Measurements from ENCODE around the gene TRPM2. TPM values are rescaled to one million over a fixed set of nuclear protein-coding genes. Genes with fewer than 3 reads are reported as not detected.

Gene TRPM2
- total and polyA plus RNA-seq, 2 of the 13 experiments (the other 11 are each of a cell fraction or from before 2014, with no cell fraction given), result 0.07 to 0.20 TPM

DNA sequence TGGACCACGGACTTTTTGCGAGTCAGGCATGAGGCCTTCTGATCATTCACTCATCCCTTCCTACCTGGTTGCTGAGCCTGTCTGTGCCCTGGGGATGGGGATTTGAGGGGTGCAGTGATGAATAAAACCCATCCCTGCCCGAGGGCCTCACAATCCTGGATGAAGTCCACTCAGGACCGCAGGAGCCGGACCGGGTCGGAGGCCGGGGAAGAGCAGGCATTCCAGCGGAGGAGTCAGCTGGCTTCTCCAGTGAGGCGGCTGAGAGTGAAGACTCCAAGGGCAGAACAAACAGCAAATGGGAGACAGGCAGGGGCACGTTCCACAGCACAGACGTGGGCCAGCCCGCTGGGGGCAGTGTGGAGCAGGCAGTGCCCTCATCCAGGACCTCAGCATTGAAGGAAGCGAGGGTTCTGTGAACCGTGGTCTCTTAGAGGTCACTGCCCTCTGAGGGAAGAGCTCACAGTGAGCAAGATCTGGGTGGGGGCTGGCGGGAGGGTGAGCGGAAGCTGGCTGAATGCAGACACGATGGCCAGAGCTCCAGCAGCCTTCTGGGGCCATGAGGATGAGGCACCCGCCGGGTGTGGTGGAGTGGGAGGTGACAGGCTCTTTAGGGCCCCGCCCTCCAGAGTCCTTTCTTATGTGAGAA is 91.0 kb downstream of the TRPM2 start (continued):
- TF ChIP-seq ZNF281 (CRISPR knock-in tag; IDR thresholded peaks at IDR 0.05; ENCODE audit: borderline replicate concordance) (peak; percentile 40; the same call in 1 of the 2 replicates), ZNF770 (CRISPR knock-in tag; IDR thresholded peaks at IDR 0.05) (0 out of 2 replicates have a peak, but pooled peaks have one; percentile 14), ZNF737 (CRISPR knock-in tag; IDR thresholded peaks at IDR 0.05; ENCODE audit: borderline replicate concordance) (no peak), HNF4A (CRISPR knock-in tag; IDR thresholded peaks at IDR 0.05) (peak; percentile 48), ZNF512 (CRISPR knock-in tag; IDR thresholded peaks at IDR 0.05) (no peak), LCORL (IDR thresholded peaks at IDR 0.05) (no peak), LCORL (CRISPR knock-in tag; IDR thresholded peaks at IDR 0.05) (peak; percentile 75; the same call in 1 of the 2 replicates), PTBP1 (IDR thresholded peaks at IDR 0.05; ENCODE audit: low read depth, low read length, poor library complexity, severe bottlenecking) (peak; percentile 40), THAP9 (CRISPR knock-in tag; IDR thresholded peaks at IDR 0.05; ENCODE audit: borderline replicate concordance) (0 out of 2 replicates have a peak, but pooled peaks have one; percentile 59), RBM22 (optimal IDR thresholded peaks at IDR 0.05; ENCODE audit: low read length) (no peak), ZNF34 (CRISPR knock-in tag; IDR thresholded peaks at IDR 0.05; ENCODE audit: borderline replicate concordance) (0 out of 2 replicates have a peak, but pooled peaks have one; percentile 32), FOXC1 (CRISPR knock-in tag; IDR thresholded peaks at IDR 0.05; ENCODE audit: borderline replicate concordance) (peak; percentile 33; the same call in 1 of the 2 replicates), GMEB1 (CRISPR knock-in tag; IDR thresholded peaks at IDR 0.05; ENCODE audit: borderline replicate concordance) (peak; percentile 29; the same call in 1 of the 2 replicates), POGZ (CRISPR knock-in tag; IDR thresholded peaks at IDR 0.05) (no peak; the same call in 1 of the 2 replicates), ZNF580 (CRISPR knock-in tag; IDR thresholded peaks at IDR 0.05; ENCODE audit: borderline replicate concordance, low read depth) (no peak), ZNF747 (CRISPR knock-in tag; IDR thresholded peaks at IDR 0.05; ENCODE audit: borderline replicate concordance) (0 out of 2 replicates have a peak, but pooled peaks have one; percentile 55)

Measured in HepG2 (cell line).